Measurements from ENCODE around the gene TTC13. TPM values are rescaled to one million over a fixed set of nuclear protein-coding genes. Genes with fewer than 3 reads are reported as not detected.

Gene TTC13
- polyA plus RNA-seq, 1 of the 3 experiments (the other 2 are of a cell fraction) = 5.5 TPM

DNA sequence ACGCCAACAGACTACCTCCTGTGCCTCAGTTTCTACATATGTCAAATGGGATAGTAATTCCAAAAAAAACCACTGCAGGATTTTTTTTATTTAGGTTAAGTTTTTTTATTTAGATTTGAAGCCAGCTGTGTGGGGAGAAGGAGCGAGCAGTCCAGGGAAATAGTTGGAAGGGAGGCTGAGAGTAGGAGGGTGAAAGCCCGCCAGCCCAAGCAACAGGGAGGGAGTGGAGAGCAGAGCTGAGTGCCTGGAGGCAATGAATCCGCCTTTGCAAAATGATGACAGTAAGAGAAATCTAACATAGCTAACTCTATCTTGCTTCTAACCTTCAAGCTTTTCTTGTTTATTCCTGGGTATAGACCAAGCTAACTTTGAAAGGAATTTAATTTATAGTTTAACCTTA is 94.7 kb downstream of the TTC13 start:
- 60% methylated on average over 4 of the region's 4 CpGs for WGBS (ENCODE audit: low lambda C conversion rate)
- no peak overlapping the region for H3K9ac ChIP-seq
- no peaks in the 10 kb centered on the region for H3K79me2 ChIP-seq (ENCODE audit: insufficient read depth)
- TF ChIP-seq, protein P1, sequence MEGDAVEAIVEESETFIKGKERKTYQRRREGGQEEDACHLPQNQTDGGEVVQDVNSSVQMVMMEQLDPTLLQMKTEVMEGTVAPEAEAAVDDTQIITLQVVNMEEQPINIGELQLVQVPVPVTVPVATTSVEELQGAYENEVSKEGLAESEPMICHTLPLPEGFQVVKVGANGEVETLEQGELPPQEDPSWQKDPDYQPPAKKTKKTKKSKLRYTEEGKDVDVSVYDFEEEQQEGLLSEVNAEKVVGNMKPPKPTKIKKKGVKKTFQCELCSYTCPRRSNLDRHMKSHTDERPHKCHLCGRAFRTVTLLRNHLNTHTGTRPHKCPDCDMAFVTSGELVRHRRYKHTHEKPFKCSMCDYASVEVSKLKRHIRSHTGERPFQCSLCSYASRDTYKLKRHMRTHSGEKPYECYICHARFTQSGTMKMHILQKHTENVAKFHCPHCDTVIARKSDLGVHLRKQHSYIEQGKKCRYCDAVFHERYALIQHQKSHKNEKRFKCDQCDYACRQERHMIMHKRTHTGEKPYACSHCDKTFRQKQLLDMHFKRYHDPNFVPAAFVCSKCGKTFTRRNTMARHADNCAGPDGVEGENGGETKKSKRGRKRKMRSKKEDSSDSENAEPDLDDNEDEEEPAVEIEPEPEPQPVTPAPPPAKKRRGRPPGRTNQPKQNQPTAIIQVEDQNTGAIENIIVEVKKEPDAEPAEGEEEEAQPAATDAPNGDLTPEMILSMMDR (IDR thresholded peaks at IDR 0.05) = no peak
- TF ChIP-seq, protein P2, sequence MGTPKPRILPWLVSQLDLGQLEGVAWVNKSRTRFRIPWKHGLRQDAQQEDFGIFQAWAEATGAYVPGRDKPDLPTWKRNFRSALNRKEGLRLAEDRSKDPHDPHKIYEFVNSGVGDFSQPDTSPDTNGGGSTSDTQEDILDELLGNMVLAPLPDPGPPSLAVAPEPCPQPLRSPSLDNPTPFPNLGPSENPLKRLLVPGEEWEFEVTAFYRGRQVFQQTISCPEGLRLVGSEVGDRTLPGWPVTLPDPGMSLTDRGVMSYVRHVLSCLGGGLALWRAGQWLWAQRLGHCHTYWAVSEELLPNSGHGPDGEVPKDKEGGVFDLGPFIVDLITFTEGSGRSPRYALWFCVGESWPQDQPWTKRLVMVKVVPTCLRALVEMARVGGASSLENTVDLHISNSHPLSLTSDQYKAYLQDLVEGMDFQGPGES (IDR thresholded peaks at IDR 0.05; ENCODE audit: low read depth, low read length) = no peak
- TF ChIP-seq RXRA (IDR thresholded peaks at IDR 0.05; ENCODE audit: borderline replicate concordance, low read depth) (no peak), TAF1 (IDR thresholded peaks at IDR 0.05; ENCODE audit: borderline replicate concordance, low read depth, low read length) (no peak), EP300 (IDR thresholded peaks at IDR 0.05; ENCODE audit: borderline replicate concordance in 1 of 2, low read depth in 1 of 2, low read length in 1 of 2) (no peak), SMC3 (IDR thresholded peaks at IDR 0.05; ENCODE audit: low read depth, low read length) (no peak), RFX5 (IDR thresholded peaks at IDR 0.05; ENCODE audit: low read length) (no peak), MEF2A (IDR thresholded peaks at IDR 0.05; ENCODE audit: borderline replicate concordance, low read depth) (no peak), RAD21 (IDR thresholded peaks at IDR 0.05; ENCODE audit: low read length) (no peak), POLR2AphosphoS5 (IDR thresholded peaks at IDR 0.05; ENCODE audit: low read depth, low read length) (no peak), GABPA (IDR thresholded peaks at IDR 0.05; ENCODE audit: low read depth) (no peak)
- TF ChIP-seq, protein P3, sequence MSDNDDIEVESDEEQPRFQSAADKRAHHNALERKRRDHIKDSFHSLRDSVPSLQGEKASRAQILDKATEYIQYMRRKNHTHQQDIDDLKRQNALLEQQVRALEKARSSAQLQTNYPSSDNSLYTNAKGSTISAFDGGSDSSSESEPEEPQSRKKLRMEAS (IDR thresholded peaks at IDR 0.05; ENCODE audit: low read depth) = no peak
- H2AFZ ChIP-seq (ENCODE audit: low read depth) = no peak overlapping the region
- H3F3A ChIP-seq (replicated peaks; ENCODE audit: insufficient read depth) = no peaks in the 10 kb centered on the region
- H3K9me3 ChIP-seq = no peaks in the 10 kb centered on the region
- H3K9me2 ChIP-seq = no peaks in the 10 kb centered on the region
- POLR2A ChIA-PET = no interaction called here
- H3K4me3 ChIP-seq (ENCODE audit: low read depth in 2 of 2, low read length in 1 of 2) = no peak overlapping the region
- H3K4me1 ChIP-seq (ENCODE audit: control insufficient read depth in 1 of 2, insufficient read depth in 2 of 2, low read depth in 1 of 2, low read length in 1 of 2) = no peaks in the 10 kb centered on the region
- no peak overlapping the region for H3K4me2 ChIP-seq
- H3K27me3 ChIP-seq (ENCODE audit: insufficient read depth) = no peaks in the 10 kb centered on the region
- CTCF ChIA-PET = no interaction called here
- H4K20me1 ChIP-seq (ENCODE audit: insufficient read depth) = no peaks in the 10 kb centered on the region
- no peaks in the 10 kb centered on the region for H3K36me3 ChIP-seq (replicated peaks in 1 of 2; ENCODE audit: control insufficient read depth in 1 of 2, insufficient read depth in 2 of 2, low read length in 1 of 2)
- no peak for DNase-seq
- no peak overlapping the region for H3K27ac ChIP-seq (ENCODE audit: low read depth in 2 of 2, low read length in 1 of 2)

DNA sequence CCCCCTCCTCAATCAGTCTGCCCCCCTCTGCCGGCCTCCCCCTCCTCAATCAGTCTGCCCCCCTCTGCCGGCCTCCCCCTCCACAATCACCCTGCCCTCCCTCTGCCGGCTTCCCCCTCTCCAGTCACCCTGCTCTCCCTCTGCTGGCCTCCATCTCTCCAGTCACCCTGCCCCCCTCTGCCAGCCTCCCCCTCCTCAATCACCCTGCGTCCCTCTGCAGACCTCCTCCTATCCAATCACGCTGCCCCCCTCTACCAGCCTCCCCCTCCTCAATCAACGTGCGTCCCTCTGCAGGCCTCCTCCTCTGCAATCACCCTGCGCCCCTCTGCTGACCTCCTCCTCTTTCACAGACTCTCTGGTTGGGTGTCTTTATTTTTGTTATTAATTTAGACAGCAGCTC is 98.9 kb downstream of the TTC13 start:
- Histone ChIP-seq H3K9me2 (no peaks in the 10 kb centered on the region), H3K27ac (ENCODE audit: low read depth in 2 of 2, low read length in 1 of 2) (no peak overlapping the region), H4K20me1 (ENCODE audit: insufficient read depth) (no peaks in the 10 kb centered on the region), H3K4me2 (no peak overlapping the region), H2AFZ (ENCODE audit: low read depth) (no peak overlapping the region), H3K9ac (no peak overlapping the region), H3K79me2 (ENCODE audit: insufficient read depth) (no peaks in the 10 kb centered on the region), H3F3A (replicated peaks; ENCODE audit: insufficient read depth) (no peaks in the 10 kb centered on the region), H3K27me3 (ENCODE audit: insufficient read depth) (no peaks in the 10 kb centered on the region), H3K9me3 (no peaks in the 10 kb centered on the region), H3K4me3 (ENCODE audit: low read depth in 2 of 2, low read length in 1 of 2) (no peak overlapping the region), H3K36me3 (replicated peaks in 1 of 2; ENCODE audit: control insufficient read depth in 1 of 2, insufficient read depth in 2 of 2, low read length in 1 of 2) (no peaks in the 10 kb centered on the region), H3K4me1 (ENCODE audit: control insufficient read depth in 1 of 2, insufficient read depth in 2 of 2, low read depth in 1 of 2, low read length in 1 of 2) (peaks cover 0 to 5% of the 10 kb centered on the region in 2 experiments; a peak in 2 of 4 replicates)
- ChIA-PET CTCF (interaction anchor here (0.7 to 1.5 kb wide), 2 partner anchors 14 to 37 kb away, joined by 3 read pairs; no protein-coding TSS in a partner anchor), POLR2A (no interaction called here)
- WGBS (ENCODE audit: low lambda C conversion rate) = 55% methylated on average over 8 of the region's 8 CpGs
- DNase-seq = peak; percentile 25
- TF ChIP-seq NFIC (IDR thresholded peaks at IDR 0.05; ENCODE audit: borderline replicate concordance) (no peak), FOSL2 (IDR thresholded peaks at IDR 0.05; ENCODE audit: borderline replicate concordance, low read depth) (no peak), GABPA (IDR thresholded peaks at IDR 0.05; ENCODE audit: low read depth) (no peak), TAF1 (IDR thresholded peaks at IDR 0.05; ENCODE audit: borderline replicate concordance, low read depth, low read length) (no peak), FOXM1 (IDR thresholded peaks at IDR 0.05; ENCODE audit: low read depth) (no peak), SMC3 (IDR thresholded peaks at IDR 0.05; ENCODE audit: low read depth, low read length) (no peak), RFX5 (IDR thresholded peaks at IDR 0.05; ENCODE audit: low read length) (no peak), NRF1 (IDR thresholded peaks at IDR 0.05; ENCODE audit: low read depth, low read length) (no peak), FOXJ3 (CRISPR knock-in tag; IDR thresholded peaks at IDR 0.05) (no peak), MEF2A (IDR thresholded peaks at IDR 0.05; ENCODE audit: borderline replicate concordance, low read depth) (no peak), MXI1 (IDR thresholded peaks at IDR 0.05; ENCODE audit: low read depth, low read length) (no peak), EZH2phosphoT487 (IDR thresholded peaks at IDR 0.05; ENCODE audit: borderline replicate concordance, low read depth) (no peak), SIN3A (IDR thresholded peaks at IDR 0.05; ENCODE audit: borderline replicate concordance, low read depth, low read length) (no peak)
- TF ChIP-seq, protein P4, sequence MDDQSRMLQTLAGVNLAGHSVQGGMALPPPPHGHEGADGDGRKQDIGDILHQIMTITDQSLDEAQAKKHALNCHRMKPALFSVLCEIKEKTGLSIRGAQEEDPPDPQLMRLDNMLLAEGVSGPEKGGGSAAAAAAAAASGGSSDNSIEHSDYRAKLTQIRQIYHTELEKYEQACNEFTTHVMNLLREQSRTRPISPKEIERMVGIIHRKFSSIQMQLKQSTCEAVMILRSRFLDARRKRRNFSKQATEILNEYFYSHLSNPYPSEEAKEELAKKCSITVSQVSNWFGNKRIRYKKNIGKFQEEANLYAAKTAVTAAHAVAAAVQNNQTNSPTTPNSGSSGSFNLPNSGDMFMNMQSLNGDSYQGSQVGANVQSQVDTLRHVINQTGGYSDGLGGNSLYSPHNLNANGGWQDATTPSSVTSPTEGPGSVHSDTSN (IDR thresholded peaks at IDR 0.05) = no peak
- TF ChIP-seq, protein P2 (IDR thresholded peaks at IDR 0.05; ENCODE audit: low read depth, low read length) = no peak
- TF ChIP-seq, protein P5, sequence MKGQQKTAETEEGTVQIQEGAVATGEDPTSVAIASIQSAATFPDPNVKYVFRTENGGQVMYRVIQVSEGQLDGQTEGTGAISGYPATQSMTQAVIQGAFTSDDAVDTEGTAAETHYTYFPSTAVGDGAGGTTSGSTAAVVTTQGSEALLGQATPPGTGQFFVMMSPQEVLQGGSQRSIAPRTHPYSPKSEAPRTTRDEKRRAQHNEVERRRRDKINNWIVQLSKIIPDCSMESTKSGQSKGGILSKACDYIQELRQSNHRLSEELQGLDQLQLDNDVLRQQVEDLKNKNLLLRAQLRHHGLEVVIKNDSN (IDR thresholded peaks at IDR 0.05; ENCODE audit: borderline replicate concordance, low read depth) = no peak

Measured in SK-N-SH (cell line).